Measurements from ENCODE around the gene NT5DC4.

- TF ChIP-seq POLR2A (IDR thresholded peaks at IDR 0.05), result no peak
- TF ChIP-seq, protein P1, sequence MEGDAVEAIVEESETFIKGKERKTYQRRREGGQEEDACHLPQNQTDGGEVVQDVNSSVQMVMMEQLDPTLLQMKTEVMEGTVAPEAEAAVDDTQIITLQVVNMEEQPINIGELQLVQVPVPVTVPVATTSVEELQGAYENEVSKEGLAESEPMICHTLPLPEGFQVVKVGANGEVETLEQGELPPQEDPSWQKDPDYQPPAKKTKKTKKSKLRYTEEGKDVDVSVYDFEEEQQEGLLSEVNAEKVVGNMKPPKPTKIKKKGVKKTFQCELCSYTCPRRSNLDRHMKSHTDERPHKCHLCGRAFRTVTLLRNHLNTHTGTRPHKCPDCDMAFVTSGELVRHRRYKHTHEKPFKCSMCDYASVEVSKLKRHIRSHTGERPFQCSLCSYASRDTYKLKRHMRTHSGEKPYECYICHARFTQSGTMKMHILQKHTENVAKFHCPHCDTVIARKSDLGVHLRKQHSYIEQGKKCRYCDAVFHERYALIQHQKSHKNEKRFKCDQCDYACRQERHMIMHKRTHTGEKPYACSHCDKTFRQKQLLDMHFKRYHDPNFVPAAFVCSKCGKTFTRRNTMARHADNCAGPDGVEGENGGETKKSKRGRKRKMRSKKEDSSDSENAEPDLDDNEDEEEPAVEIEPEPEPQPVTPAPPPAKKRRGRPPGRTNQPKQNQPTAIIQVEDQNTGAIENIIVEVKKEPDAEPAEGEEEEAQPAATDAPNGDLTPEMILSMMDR (IDR thresholded peaks at IDR 0.05), result no peak
Observed at GRCh38 chr2:112680666-112681101, 40.1 kb upstream of the NT5DC4 start.

All from testis (tissue), 2 donors.